ENCODE results near the gene CHRNA1. TPM values are rescaled to one million over a fixed set of nuclear protein-coding genes. Genes with fewer than 3 reads are reported as not detected.

The CHRNA1 gene
- total and polyA plus RNA-seq, 2 experiments from 2014 or later, result not detected

DNA sequence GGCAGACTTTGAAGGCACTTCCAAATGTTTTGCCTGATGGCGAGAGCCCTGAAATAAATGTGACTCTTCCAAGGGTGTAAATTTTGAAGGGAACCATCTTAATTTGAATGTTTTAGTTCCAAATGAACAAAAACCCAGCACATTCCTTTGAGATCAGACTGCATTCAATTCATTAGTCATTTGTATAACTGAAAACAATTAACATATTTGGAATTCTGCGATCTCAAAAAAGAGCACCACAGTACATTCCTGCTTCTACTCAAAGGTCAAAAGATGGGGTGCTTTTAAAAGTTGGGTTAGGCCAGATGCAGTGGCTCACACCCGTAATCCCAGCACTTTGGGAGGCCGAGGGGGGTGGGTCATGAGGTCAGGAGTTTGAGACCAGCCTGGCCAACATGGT lies 38.2 kb upstream of the CHRNA1 start:
- H3K9me3 Mint-ChIP-seq, result no peaks in the 10 kb centered on the region
- peaks cover 40% of the 10 kb centered on the region; the same call in 2 of the 3 replicates for H3K36me3 Mint-ChIP-seq (ENCODE audit: low read depth)
- Histone ChIP-seq H3K4me2 (no peak overlapping the region), H3K27ac (ENCODE audit: low read depth) (no peak overlapping the region), H4K20me1 (replicated peaks; ENCODE audit: insufficient read depth) (no peaks in the 10 kb centered on the region), H3K4me3 (no peak overlapping the region), H3K79me2 (replicated peaks; ENCODE audit: insufficient read depth) (no peaks in the 10 kb centered on the region), H3K36me3 (ENCODE audit: insufficient read depth) (no peaks in the 10 kb centered on the region; the same call in 1 of the 2 replicates), H2AFZ (no peak overlapping the region), H3K27me3 (ENCODE audit: insufficient read depth) (no peaks in the 10 kb centered on the region), H3F3A (replicated peaks; ENCODE audit: low read depth) (no peaks in the 10 kb centered on the region), H3K4me1 (ENCODE audit: insufficient read depth) (peaks cover 9% of the 10 kb centered on the region), H3K9me2 (ENCODE audit: insufficient read depth) (no peaks in the 10 kb centered on the region)
- no peak overlapping the region; the same call in 1 of the 2 replicates for H3K27ac Mint-ChIP-seq
- TF ChIP-seq, protein P1, sequence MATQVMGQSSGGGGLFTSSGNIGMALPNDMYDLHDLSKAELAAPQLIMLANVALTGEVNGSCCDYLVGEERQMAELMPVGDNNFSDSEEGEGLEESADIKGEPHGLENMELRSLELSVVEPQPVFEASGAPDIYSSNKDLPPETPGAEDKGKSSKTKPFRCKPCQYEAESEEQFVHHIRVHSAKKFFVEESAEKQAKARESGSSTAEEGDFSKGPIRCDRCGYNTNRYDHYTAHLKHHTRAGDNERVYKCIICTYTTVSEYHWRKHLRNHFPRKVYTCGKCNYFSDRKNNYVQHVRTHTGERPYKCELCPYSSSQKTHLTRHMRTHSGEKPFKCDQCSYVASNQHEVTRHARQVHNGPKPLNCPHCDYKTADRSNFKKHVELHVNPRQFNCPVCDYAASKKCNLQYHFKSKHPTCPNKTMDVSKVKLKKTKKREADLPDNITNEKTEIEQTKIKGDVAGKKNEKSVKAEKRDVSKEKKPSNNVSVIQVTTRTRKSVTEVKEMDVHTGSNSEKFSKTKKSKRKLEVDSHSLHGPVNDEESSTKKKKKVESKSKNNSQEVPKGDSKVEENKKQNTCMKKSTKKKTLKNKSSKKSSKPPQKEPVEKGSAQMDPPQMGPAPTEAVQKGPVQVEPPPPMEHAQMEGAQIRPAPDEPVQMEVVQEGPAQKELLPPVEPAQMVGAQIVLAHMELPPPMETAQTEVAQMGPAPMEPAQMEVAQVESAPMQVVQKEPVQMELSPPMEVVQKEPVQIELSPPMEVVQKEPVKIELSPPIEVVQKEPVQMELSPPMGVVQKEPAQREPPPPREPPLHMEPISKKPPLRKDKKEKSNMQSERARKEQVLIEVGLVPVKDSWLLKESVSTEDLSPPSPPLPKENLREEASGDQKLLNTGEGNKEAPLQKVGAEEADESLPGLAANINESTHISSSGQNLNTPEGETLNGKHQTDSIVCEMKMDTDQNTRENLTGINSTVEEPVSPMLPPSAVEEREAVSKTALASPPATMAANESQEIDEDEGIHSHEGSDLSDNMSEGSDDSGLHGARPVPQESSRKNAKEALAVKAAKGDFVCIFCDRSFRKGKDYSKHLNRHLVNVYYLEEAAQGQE (IDR thresholded peaks at IDR 0.05; ENCODE audit: unreplicated experiment), result no peak
- TF ChIP-seq EZH2 (IDR thresholded peaks at IDR 0.05; ENCODE audit: low read depth, unreplicated experiment) (no peak), EZH2phosphoT487 (IDR thresholded peaks at IDR 0.05; ENCODE audit: unreplicated experiment) (no peak), ZNF331 (CRISPR knock-in tag; IDR thresholded peaks at IDR 0.05; ENCODE audit: low read depth) (no peak), ZNF462 (CRISPR knock-in tag; IDR thresholded peaks at IDR 0.05) (no peak), STAT1 (IDR thresholded peaks at IDR 0.05; ENCODE audit: unreplicated experiment) (no peak), CREB1 (CRISPR knock-in tag; IDR thresholded peaks at IDR 0.05; ENCODE audit: low read depth) (no peak), ZNF114 (CRISPR knock-in tag; IDR thresholded peaks at IDR 0.05) (no peak)
- TF ChIP-seq, protein P2, sequence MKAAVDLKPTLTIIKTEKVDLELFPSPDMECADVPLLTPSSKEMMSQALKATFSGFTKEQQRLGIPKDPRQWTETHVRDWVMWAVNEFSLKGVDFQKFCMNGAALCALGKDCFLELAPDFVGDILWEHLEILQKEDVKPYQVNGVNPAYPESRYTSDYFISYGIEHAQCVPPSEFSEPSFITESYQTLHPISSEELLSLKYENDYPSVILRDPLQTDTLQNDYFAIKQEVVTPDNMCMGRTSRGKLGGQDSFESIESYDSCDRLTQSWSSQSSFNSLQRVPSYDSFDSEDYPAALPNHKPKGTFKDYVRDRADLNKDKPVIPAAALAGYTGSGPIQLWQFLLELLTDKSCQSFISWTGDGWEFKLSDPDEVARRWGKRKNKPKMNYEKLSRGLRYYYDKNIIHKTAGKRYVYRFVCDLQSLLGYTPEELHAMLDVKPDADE (IDR thresholded peaks at IDR 0.05), result no peak
- no peaks in the 10 kb centered on the region for H3K27me3 Mint-ChIP-seq (ENCODE audit: insufficient read depth, low read depth, poor library complexity)
- H3K4me1 Mint-ChIP-seq, result peaks cover 7% of the 10 kb centered on the region; the same call in 2 of the 3 replicates
- no peak for ATAC-seq
- DNase-seq (ENCODE audit: low spot score), result no peak
- H3K4me3 Mint-ChIP-seq, result no peak overlapping the region

All from GM23338 (cell line).